ENCODE results near the gene TXN2.

The TXN2 gene

DNA sequence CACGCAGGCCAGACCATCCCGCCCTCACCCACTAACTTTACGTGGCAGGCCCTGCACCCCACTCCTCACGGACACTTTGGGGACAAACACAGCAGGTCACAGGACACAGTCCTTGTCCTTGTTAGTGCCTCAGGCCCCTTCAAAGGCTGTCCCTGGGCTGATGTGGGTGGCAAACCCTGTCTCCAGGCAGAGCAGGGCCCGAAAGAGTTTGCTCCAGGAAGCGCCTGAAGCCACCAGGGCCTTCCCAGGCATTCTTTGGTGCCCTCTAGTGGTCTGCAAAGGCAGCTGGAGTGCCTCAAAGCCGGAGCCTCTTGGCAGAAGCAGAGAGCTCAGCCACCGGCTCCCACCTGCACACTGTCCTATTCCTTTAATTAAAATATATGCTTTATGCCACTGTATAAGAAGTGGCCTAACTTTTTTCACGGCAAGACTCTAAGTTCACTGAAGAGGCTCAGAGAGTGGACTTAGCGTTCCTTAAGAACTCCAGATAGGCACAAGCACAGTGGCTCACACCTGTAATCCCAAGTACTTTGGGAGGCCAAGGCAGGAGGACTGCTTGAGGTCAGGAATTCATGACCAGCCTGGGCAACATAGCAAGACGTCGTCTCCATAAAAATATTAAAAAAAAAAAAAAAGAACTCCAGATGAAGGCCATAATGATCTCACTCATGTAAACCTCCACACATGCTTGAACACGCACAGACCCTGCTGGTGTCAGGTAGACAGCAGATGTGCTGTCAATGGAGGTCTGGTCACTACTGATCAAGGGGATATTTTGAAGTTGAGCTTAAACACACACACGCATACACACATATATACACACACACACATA, 11.1 kb downstream of the TXN2 start:
- H4K20me1 ChIP-seq (ENCODE audit: control insufficient read depth, insufficient read depth, low read depth, low read length): no peaks in the 10 kb centered on the region
- no peaks in the 10 kb centered on the region for H3K27me3 ChIP-seq (ENCODE audit: control insufficient read depth, low read length)
- H3K4me2 ChIP-seq (ENCODE audit: low read length): no peak overlapping the region
- peaks cover 64% of the 10 kb centered on the region for H3K36me3 ChIP-seq (ENCODE audit: control insufficient read depth, low read length)
- H3K4me1 ChIP-seq (ENCODE audit: control insufficient read depth, low read length): no peaks in the 10 kb centered on the region
- no peak overlapping the region for H3K27ac ChIP-seq (ENCODE audit: low read depth, low read length)
- no peaks in the 10 kb centered on the region for H3K9me2 ChIP-seq (replicated peaks; ENCODE audit: control insufficient read depth, low read length)
- no peaks in the 10 kb centered on the region for H3K9me3 ChIP-seq (ENCODE audit: control insufficient read depth, insufficient read depth, low read length)
- no peaks in the 10 kb centered on the region for H3K79me2 ChIP-seq (ENCODE audit: control insufficient read depth, low read length)
- H3K4me3 ChIP-seq (ENCODE audit: low read length): no peak overlapping the region
- no peaks in the 10 kb centered on the region for H3F3A ChIP-seq (ENCODE audit: control insufficient read depth, insufficient read depth)
- TF ChIP-seq CTCF (IDR thresholded peaks at IDR 0.05; ENCODE audit: low read depth, low read length, poor library complexity, severe bottlenecking) (peak; percentile 92), EZH2phosphoT487 (IDR thresholded peaks at IDR 0.05; ENCODE audit: borderline replicate concordance, low read length) (no peak)

DNA sequence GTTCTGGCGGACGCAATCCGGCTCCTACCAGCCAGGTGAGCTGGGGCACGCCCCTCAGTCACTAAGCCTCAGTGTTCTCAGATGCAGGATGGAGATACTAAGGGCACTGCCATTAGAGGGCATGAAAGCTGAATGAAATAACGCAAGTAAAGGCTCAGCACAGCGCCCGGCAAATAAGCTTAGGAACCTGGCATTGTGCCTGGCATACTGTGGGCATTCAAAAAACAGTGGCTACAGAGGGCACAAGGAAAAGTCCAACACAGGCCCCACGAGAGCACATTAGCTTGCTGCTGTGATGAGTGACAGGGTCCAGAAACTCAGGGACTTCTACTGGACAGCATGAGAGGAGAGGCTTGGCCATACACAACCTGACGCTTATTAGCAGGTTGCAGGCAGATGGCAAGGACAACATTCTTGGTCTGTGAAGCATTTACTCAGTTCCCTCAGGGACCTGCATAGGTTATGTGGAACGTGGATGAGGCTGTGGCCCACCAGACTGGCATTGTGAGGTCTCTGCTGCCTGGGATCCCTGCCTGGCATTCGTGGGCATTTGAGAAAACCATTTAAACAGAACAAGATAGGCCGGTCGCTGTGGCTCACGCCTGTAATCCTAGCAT, 12.2 kb downstream of the TXN2 start:
- no peak overlapping the region for H3K27ac ChIP-seq (ENCODE audit: low read depth, low read length)
- H3K27me3 ChIP-seq (ENCODE audit: control insufficient read depth, low read length): no peaks in the 10 kb centered on the region
- H3K9me3 ChIP-seq (ENCODE audit: control insufficient read depth, insufficient read depth, low read length): no peaks in the 10 kb centered on the region
- no peak overlapping the region for H3K4me3 ChIP-seq (ENCODE audit: low read length)
- TF ChIP-seq CTCF (IDR thresholded peaks at IDR 0.05; ENCODE audit: low read depth, low read length, poor library complexity, severe bottlenecking): no peak
- no peak for TF ChIP-seq EZH2phosphoT487 (IDR thresholded peaks at IDR 0.05; ENCODE audit: borderline replicate concordance, low read length)
- H3K4me1 ChIP-seq (ENCODE audit: control insufficient read depth, low read length): no peaks in the 10 kb centered on the region
- H4K20me1 ChIP-seq (ENCODE audit: control insufficient read depth, insufficient read depth, low read depth, low read length): no peaks in the 10 kb centered on the region
- no peaks in the 10 kb centered on the region for H3K79me2 ChIP-seq (ENCODE audit: control insufficient read depth, low read length)
- no peak overlapping the region for H3K4me2 ChIP-seq (ENCODE audit: low read length)
- peaks cover 52% of the 10 kb centered on the region for H3K36me3 ChIP-seq (ENCODE audit: control insufficient read depth, low read length)
- no peaks in the 10 kb centered on the region for H3K9me2 ChIP-seq (replicated peaks; ENCODE audit: control insufficient read depth, low read length)
- H3F3A ChIP-seq (ENCODE audit: control insufficient read depth, insufficient read depth): no peaks in the 10 kb centered on the region

- H3K4me2 ChIP-seq (ENCODE audit: low read length): no peak overlapping the region
- H3F3A ChIP-seq (ENCODE audit: control insufficient read depth, insufficient read depth): no peaks in the 10 kb centered on the region
- H3K9me3 ChIP-seq (ENCODE audit: control insufficient read depth, insufficient read depth, low read length): no peaks in the 10 kb centered on the region
- no peaks in the 10 kb centered on the region for H3K27me3 ChIP-seq (ENCODE audit: control insufficient read depth, low read length)
- H3K9me2 ChIP-seq (replicated peaks; ENCODE audit: control insufficient read depth, low read length): no peaks in the 10 kb centered on the region
- TF ChIP-seq EZH2phosphoT487 (IDR thresholded peaks at IDR 0.05; ENCODE audit: borderline replicate concordance, low read length) (no peak), CTCF (IDR thresholded peaks at IDR 0.05; ENCODE audit: low read depth, low read length, poor library complexity, severe bottlenecking) (no peak)
- no peak overlapping the region for H3K27ac ChIP-seq (ENCODE audit: low read depth, low read length)
- H3K4me1 ChIP-seq (ENCODE audit: control insufficient read depth, low read length): no peaks in the 10 kb centered on the region
- H3K79me2 ChIP-seq (ENCODE audit: control insufficient read depth, low read length): no peaks in the 10 kb centered on the region
- peaks cover 41% of the 10 kb centered on the region for H3K36me3 ChIP-seq (ENCODE audit: control insufficient read depth, low read length)
- no peaks in the 10 kb centered on the region for H4K20me1 ChIP-seq (ENCODE audit: control insufficient read depth, insufficient read depth, low read depth, low read length)
- no peak overlapping the region for H3K4me3 ChIP-seq (ENCODE audit: low read length)
Observed at GRCh38 chr22:36467946-36468345, 13.5 kb downstream of the TXN2 start.
